ENCODE measurements around the gene URB1. TPM values are rescaled to one million over a fixed set of nuclear protein-coding genes. Genes with fewer than 3 reads are reported as not detected.

URB1 gene
- total and polyA plus RNA-seq, 12 donors = 4.0 to 17.7 (median 12.6) TPM

GRCh38 chr21:32389337-32390015 is 3.3 kb downstream of the URB1 start:
- H3K4me3 ChIP-seq = no peak overlapping the region

DNA sequence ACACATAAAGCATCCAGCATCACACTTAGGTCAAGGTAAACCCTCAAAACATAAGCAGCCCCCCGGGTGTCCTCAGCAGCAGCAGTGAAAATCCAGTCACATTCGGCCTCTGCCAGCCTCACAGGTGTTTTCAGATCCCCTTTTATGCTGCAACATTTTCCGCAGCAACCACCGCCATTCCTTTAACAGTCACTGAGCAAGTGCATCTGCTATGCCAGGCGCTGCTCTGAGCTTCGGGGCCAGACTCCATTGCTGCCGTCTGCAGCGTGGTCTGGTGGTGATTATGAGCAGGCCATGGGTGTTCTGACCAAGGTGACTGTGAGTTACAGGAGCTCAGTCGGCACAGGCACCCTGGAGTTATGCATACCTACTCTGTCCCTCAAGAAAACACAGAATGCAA is 4.5 kb downstream of the URB1 start:
- intact Hi-C loops (cut with DNase I) = no loop called here
- DNase-seq (no peak), ATAC-seq (no peak)
- peaks cover 0 to 41% (median 9%) of the 10 kb centered on the region in 9 donors for H3K36me3 ChIP-seq
- H3K4me1 ChIP-seq = peaks cover 0 to 59% (median 32%) of the 10 kb centered on the region in 9 donors
- H3K9me3 ChIP-seq = no peaks in the 10 kb centered on the region
- H3K27me3 ChIP-seq = no peaks in the 10 kb centered on the region
- H3K4me3 ChIP-seq = no peak overlapping the region
- 77% methylated on average over 9 of the region's 9 CpGs for WGBS, 2 donors
- peak overlapping the region in 1 of 10 donors; percentile 46 for H3K27ac ChIP-seq
- TF ChIP-seq CTCF (IDR thresholded peaks at IDR 0.05) = no peak

More at GRCh38 chr21:32389337-32390015, 3.3 kb downstream of the URB1 start:
- WGBS, 2 donors = 48 to 59% methylated on average over 5 of the region's 5 CpGs
- ATAC-seq = no peak
- peaks cover 0 to 66% (median 39%) of the 10 kb centered on the region in 9 donors for H3K4me1 ChIP-seq
- intact Hi-C loops (cut with DNase I) = loop anchor here in 1 of 10 donors (5.0 kb wide), 1 partner anchor 338 kb away; the partner anchor contains the start of gene SYNJ1
- DNase-seq = no peak
- no peak for TF ChIP-seq CTCF (IDR thresholded peaks at IDR 0.05)
- no peaks in the 10 kb centered on the region for H3K27me3 ChIP-seq
- H3K9me3 ChIP-seq = no peaks in the 10 kb centered on the region
- peaks cover 0 to 30% (median 0%) of the 10 kb centered on the region in 9 donors for H3K36me3 ChIP-seq
- H3K27ac ChIP-seq = peak overlapping the region in 4 of 10 donors; percentile 10 to 46 (median 26)

- peaks cover 0 to 54% (median 29%) of the 10 kb centered on the region in 9 donors for H3K4me1 ChIP-seq
- H3K27ac ChIP-seq = peak overlapping the region in 6 of 10 donors; percentile 5 to 67 (median 58)
- no peaks in the 10 kb centered on the region for H3K27me3 ChIP-seq
- TF ChIP-seq CTCF (IDR thresholded peaks at IDR 0.05) = no peak
- no peak overlapping the region for H3K4me3 ChIP-seq
- peaks cover 0 to 53% (median 13%) of the 10 kb centered on the region in 9 donors for H3K36me3 ChIP-seq
- DNase-seq (no peak), ATAC-seq (peak in 1 of 8 donors; percentile 3)
- intact Hi-C loops (cut with DNase I) = no loop called here
- H3K9me3 ChIP-seq = no peaks in the 10 kb centered on the region
- 85% methylated on average over 8 of the region's 8 CpGs for whole genome bisulfite sequencing, 2 donors
These were observed 5.7 kb downstream of the URB1 start for GRCh38 chr21:32387151-32387550.

- DNase-seq (peak; percentile 42 to 48), ATAC-seq (peak in 7 of 8 donors; percentile 76 to 90 (median 84))
- Histone ChIP-seq H3K9me3 (no peaks in the 10 kb centered on the region), H3K36me3 (peaks cover 0 to 61% (median 13%) of the 10 kb centered on the region in 9 donors), H3K4me1 (peaks cover 0 to 46% (median 21%) of the 10 kb centered on the region in 9 donors), H3K27ac (peak overlapping the region in 9 of 10 donors; percentile 25 to 67 (median 51)), H3K27me3 (no peaks in the 10 kb centered on the region), H3K4me3 (no peak overlapping the region)
- intact Hi-C loops (cut with DNase I) = no loop called here
- TF ChIP-seq CTCF (IDR thresholded peaks at IDR 0.05) = no peak
- 43 to 52% methylated on average over 6 of the region's 6 CpGs for WGBS, 2 donors
These were observed 6.5 kb downstream of the URB1 start for GRCh38 chr21:32386195-32386870.
